H1 (cell line): ENCODE measurements around the gene UGT1A9.

ENCODE experiments used
- POLR2A ChIP-seq, 2 experiments: IDR thresholded peaks; 1 replicate in 1 of 2; 2 replicates in 1 of 2; pipeline ENCODE4 v1.6.1; 2011; ENCODE audit warnings: low read depth in 2 of 2, low read length in 2 of 2, mild to moderate bottlenecking in 2 of 2; ENCODE audit errors: control extremely low read depth in 1 of 2
- TF ChIP-seq, protein P1 (sequence below), 3 experiments: IDR thresholded peaks; 1 replicate in 2 of 3; 2 replicates in 1 of 3; pipeline versions ENCODE4 v1.5.1 to v1.6.1; 2011; ENCODE audit warnings: low read length in 3 of 3, mild to moderate bottlenecking in 3 of 3, inconsistent platforms in 2 of 3, low read depth in 1 of 3, moderate library complexity in 1 of 3; ENCODE audit not compliant: insufficient read depth in 1 of 3; ENCODE audit errors: control extremely low read depth in 1 of 3

- TF ChIP-seq POLR2A (IDR thresholded peaks at IDR 0.05; ENCODE audit: control extremely low read depth in 1 of 2, low read depth in 2 of 2, low read length in 2 of 2) = no peak
- TF ChIP-seq, protein P1, sequence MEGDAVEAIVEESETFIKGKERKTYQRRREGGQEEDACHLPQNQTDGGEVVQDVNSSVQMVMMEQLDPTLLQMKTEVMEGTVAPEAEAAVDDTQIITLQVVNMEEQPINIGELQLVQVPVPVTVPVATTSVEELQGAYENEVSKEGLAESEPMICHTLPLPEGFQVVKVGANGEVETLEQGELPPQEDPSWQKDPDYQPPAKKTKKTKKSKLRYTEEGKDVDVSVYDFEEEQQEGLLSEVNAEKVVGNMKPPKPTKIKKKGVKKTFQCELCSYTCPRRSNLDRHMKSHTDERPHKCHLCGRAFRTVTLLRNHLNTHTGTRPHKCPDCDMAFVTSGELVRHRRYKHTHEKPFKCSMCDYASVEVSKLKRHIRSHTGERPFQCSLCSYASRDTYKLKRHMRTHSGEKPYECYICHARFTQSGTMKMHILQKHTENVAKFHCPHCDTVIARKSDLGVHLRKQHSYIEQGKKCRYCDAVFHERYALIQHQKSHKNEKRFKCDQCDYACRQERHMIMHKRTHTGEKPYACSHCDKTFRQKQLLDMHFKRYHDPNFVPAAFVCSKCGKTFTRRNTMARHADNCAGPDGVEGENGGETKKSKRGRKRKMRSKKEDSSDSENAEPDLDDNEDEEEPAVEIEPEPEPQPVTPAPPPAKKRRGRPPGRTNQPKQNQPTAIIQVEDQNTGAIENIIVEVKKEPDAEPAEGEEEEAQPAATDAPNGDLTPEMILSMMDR (IDR thresholded peaks at IDR 0.05; ENCODE audit: control extremely low read depth in 1 of 3, insufficient read depth in 1 of 3, low read depth in 1 of 3, low read length in 3 of 3) = no peak
These were observed 138.7 kb downstream of the UGT1A9 start for GRCh38 chr2:233810385-233810784.
